ENCODE data around the gene PNLIPRP2. TPM values are rescaled to one million over a fixed set of nuclear protein-coding genes. Genes with fewer than 3 reads are reported as not detected.

The PNLIPRP2 gene
- total and polyA plus RNA-seq, 4 donors: 0.06 to 1.0 (median 0.08) TPM; not detected in 1

- Histone ChIP-seq H3K9me3 (ENCODE audit: control insufficient read depth in 4 of 4, insufficient read depth in 3 of 4, low read length in 3 of 4) (peaks cover 0 to 2% (median 0%) of the 10 kb centered on the region in 4 donors), H3K9ac (ENCODE audit: insufficient read depth in 1 of 2, low read length in 2 of 2) (no peak overlapping the region), H3K4me3 (no peak overlapping the region), H3K27me3 (ENCODE audit: control insufficient read depth in 3 of 3, insufficient read depth in 3 of 3, low read length in 2 of 3) (no peaks in the 10 kb centered on the region), H3K4me1 (ENCODE audit: control insufficient read depth in 5 of 5, insufficient read depth in 5 of 5, low read length in 5 of 5) (no peaks in the 10 kb centered on the region), H3K27ac (ENCODE audit: low read depth in 1 of 2, low read length in 1 of 2) (no peak overlapping the region), H3K36me3 (ENCODE audit: control insufficient read depth in 4 of 4, insufficient read depth in 4 of 4, low read length in 4 of 4) (no peaks in the 10 kb centered on the region)
- TF ChIP-seq CTCF (IDR thresholded peaks at IDR 0.05; ENCODE audit: control extremely low read depth, extremely low read depth): no peak
- ATAC-seq (ENCODE audit: insufficient read depth, low FRiP score) (no peak), DNase-seq (no peak)
- WGBS, 2 donors: 0 to 13% methylated on average over 1 of the region's 1 CpG
Observed at GRCh38 chr10:116637830-116638229, 17.1 kb downstream of the PNLIPRP2 start.

- no peak for TF ChIP-seq CTCF (IDR thresholded peaks at IDR 0.05; ENCODE audit: control extremely low read depth, extremely low read depth)
- no peak for DNase-seq
- Histone ChIP-seq H3K9ac (ENCODE audit: insufficient read depth in 1 of 2, low read length in 2 of 2) (no peak overlapping the region), H3K4me1 (ENCODE audit: control insufficient read depth in 5 of 5, insufficient read depth in 5 of 5, low read length in 5 of 5) (no peaks in the 10 kb centered on the region), H3K4me3 (no peak overlapping the region), H3K9me3 (ENCODE audit: control insufficient read depth in 4 of 4, insufficient read depth in 3 of 4, low read length in 3 of 4) (no peaks in the 10 kb centered on the region), H3K27ac (ENCODE audit: low read depth in 1 of 2, low read length in 1 of 2) (no peak overlapping the region), H3K27me3 (ENCODE audit: control insufficient read depth in 3 of 3, insufficient read depth in 3 of 3, low read length in 2 of 3) (no peaks in the 10 kb centered on the region), H3K36me3 (ENCODE audit: control insufficient read depth in 4 of 4, insufficient read depth in 4 of 4, low read length in 4 of 4) (no peaks in the 10 kb centered on the region)
- whole genome bisulfite sequencing, 2 donors: 93 to 94% methylated on average over 5 of the region's 5 CpGs
- ATAC-seq (ENCODE audit: insufficient read depth, low FRiP score): no peak
Observed at GRCh38 chr10:116646502-116646901, 25.7 kb downstream of the PNLIPRP2 start.

DNA sequence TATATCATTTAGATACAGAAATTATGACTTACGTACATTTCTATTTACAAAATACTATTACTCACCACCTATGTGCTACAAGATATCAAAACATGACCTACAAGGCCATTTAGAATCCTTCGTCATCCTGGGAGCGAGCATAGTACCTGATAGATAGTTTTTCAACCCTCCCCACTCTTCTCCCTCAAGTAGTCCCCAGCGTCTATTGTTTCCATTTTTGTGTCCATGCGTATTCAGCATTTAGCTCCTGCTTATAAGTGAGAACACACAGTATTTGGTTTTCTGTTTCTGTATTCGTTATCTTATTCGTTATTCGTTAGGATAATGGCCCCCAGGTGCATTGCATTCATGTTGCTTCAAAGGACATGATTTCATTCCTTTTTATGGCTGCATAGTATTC, 28.1 kb downstream of the PNLIPRP2 start:
- no peak overlapping the region for H3K4me3 ChIP-seq
- DNase-seq (no peak), ATAC-seq (ENCODE audit: insufficient read depth, low FRiP score) (no peak)
- H3K9me3 ChIP-seq (ENCODE audit: control insufficient read depth in 4 of 4, insufficient read depth in 3 of 4, low read length in 3 of 4): no peaks in the 10 kb centered on the region
- H3K4me1 ChIP-seq (ENCODE audit: control insufficient read depth in 5 of 5, insufficient read depth in 5 of 5, low read length in 5 of 5): no peaks in the 10 kb centered on the region
- no peaks in the 10 kb centered on the region for H3K27me3 ChIP-seq (ENCODE audit: control insufficient read depth in 3 of 3, insufficient read depth in 3 of 3, low read length in 2 of 3)
- WGBS, 2 donors: 81 to 92% methylated on average over 8 of the region's 8 CpGs
- no peak overlapping the region for H3K9ac ChIP-seq (ENCODE audit: insufficient read depth in 1 of 2, low read length in 2 of 2)
- TF ChIP-seq CTCF (IDR thresholded peaks at IDR 0.05; ENCODE audit: control extremely low read depth, extremely low read depth): no peak
- no peak overlapping the region for H3K27ac ChIP-seq (ENCODE audit: low read depth in 1 of 2, low read length in 1 of 2)
- no peaks in the 10 kb centered on the region for H3K36me3 ChIP-seq (ENCODE audit: control insufficient read depth in 4 of 4, insufficient read depth in 4 of 4, low read length in 4 of 4)

DNA sequence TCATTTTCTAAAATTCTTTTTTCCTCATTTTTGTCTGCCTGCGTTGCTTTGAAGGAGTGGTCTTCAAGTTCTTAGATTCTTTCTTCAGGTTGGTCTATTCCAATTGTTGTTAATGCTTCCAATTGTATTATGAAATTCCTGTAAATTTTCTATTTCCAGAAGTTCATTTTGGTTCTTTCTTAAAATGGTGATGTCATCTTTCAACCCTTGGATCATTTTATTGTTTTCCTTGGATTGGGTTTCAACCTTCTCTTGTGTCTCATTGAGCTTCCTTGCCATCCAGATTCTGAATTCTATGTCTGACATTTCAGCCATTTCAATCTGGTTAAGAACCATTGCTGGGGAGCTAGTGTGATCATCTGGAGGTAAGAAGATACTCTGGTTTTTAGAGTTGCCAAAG, 33.1 kb downstream of the PNLIPRP2 start:
- TF ChIP-seq CTCF (IDR thresholded peaks at IDR 0.05; ENCODE audit: control extremely low read depth, extremely low read depth): no peak
- H3K27me3 ChIP-seq (ENCODE audit: control insufficient read depth in 3 of 3, insufficient read depth in 3 of 3, low read length in 2 of 3): no peaks in the 10 kb centered on the region
- ATAC-seq (ENCODE audit: insufficient read depth, low FRiP score): no peak
- no peaks in the 10 kb centered on the region for H3K36me3 ChIP-seq (ENCODE audit: control insufficient read depth in 4 of 4, insufficient read depth in 4 of 4, low read length in 4 of 4)
- DNase-seq: no peak
- no peak overlapping the region for H3K27ac ChIP-seq (ENCODE audit: low read depth in 1 of 2, low read length in 1 of 2)
- no peak overlapping the region for H3K4me3 ChIP-seq
- no peak overlapping the region for H3K9ac ChIP-seq (ENCODE audit: insufficient read depth in 1 of 2, low read length in 2 of 2)
- peaks cover 0 to 6% (median 0%) of the 10 kb centered on the region in 5 donors for H3K4me1 ChIP-seq (ENCODE audit: control insufficient read depth in 5 of 5, insufficient read depth in 5 of 5, low read length in 5 of 5)
- WGBS, 2 donors: 81 to 95% methylated on average over 1 of the region's 1 CpG
- peaks cover 0 to 2% (median 0%) of the 10 kb centered on the region in 4 donors for H3K9me3 ChIP-seq (ENCODE audit: control insufficient read depth in 4 of 4, insufficient read depth in 3 of 4, low read length in 3 of 4)
